H1 (cell line): Measurements from ENCODE around the gene CCR9. TPM values are rescaled to one million over a fixed set of nuclear protein-coding genes. Genes with fewer than 3 reads are reported as not detected.

ENCODE experiments used
- CTCF ChIA-PET: fragments of 300-600 bp; sonication (Branson Sonifier 250); formaldehyde crosslinking; loops from one replicate; lab custom pipeline; 2021; ENCODE audit not compliant: partially characterized antibody; lab: Charles Lee
- POLR2A ChIA-PET: fragments of 300-600 bp; sonication (Branson Sonifier 250); formaldehyde crosslinking; loops from one replicate; lab custom pipeline; 2021; ENCODE audit warnings: inconsistent platforms; ENCODE audit not compliant: partially characterized antibody; lab: Charles Lee
- DNase-seq, 2 experiments: peaks; one replicate each; pipeline versions ENCODE4 v3.0.0 to v3.0.0-alpha.2; 2010 to 2022; ENCODE audit warnings: low spot score in 2 of 2, low read depth in 1 of 2, mixed read lengths in 1 of 2
- FAIRE-seq: peaks from 2 replicates; lab custom pipeline; 2011; peaks lifted over from hg19 to GRCh38; lab: Jason Lieb, UNC
- H2AFZ ChIP-seq: 2 replicates; pipeline ENCODE4 v1.8.1; 2012; ENCODE audit warnings: low read length, inconsistent platforms
- H2AK5ac ChIP-seq: 2 replicates; pipeline ENCODE4 v1.6.1; 2013; ENCODE audit warnings: low read depth, low read length
- H2BK120ac ChIP-seq: replicated peaks from 2 replicates; pipeline ENCODE3; 2013; ENCODE audit warnings: low read depth, low read length, inconsistent platforms
- H2BK12ac ChIP-seq: 2 replicates; pipeline ENCODE4 v1.6.1; 2013; ENCODE audit warnings: low read depth, low read length
- H2BK15ac ChIP-seq: 2 replicates; pipeline ENCODE4 v1.6.1; 2013; ENCODE audit warnings: low read length
- H2BK20ac ChIP-seq: 2 replicates; pipeline ENCODE4 v1.6.1; 2013; ENCODE audit warnings: low read length
- H2BK5ac ChIP-seq: 2 replicates; pipeline ENCODE4 v1.6.1; 2013; ENCODE audit warnings: low read depth, low read length
- H3K14ac ChIP-seq: 2 replicates; pipeline ENCODE4 v1.6.1; 2013; ENCODE audit warnings: inconsistent platforms; ENCODE audit not compliant: insufficient read length
- H3K18ac ChIP-seq: 2 replicates; pipeline ENCODE4 v1.6.1; 2013; ENCODE audit warnings: low read length; ENCODE audit errors: extremely low read depth
- H3K23ac ChIP-seq: 2 replicates; pipeline ENCODE4 v1.6.1; 2013; ENCODE audit warnings: inconsistent platforms; ENCODE audit not compliant: insufficient read length
- H3K23me2 ChIP-seq: 2 replicates; pipeline ENCODE4 v1.6.1; 2013; ENCODE audit warnings: low read depth, low read length
- H3K27ac ChIP-seq: 2 replicates; pipeline ENCODE4 v1.6.1; 2011; ENCODE audit warnings: low read depth, low read length, inconsistent platforms
- H3K27me3 ChIP-seq, 4 experiments: replicated peaks in 1 of 4; 1 replicate in 1 of 4; 2 replicates in 3 of 4; pipeline versions ENCODE4 v1.6.1 to v1.8.1; 2011 to 2013; ENCODE audit warnings: low read length in 3 of 4, mild to moderate bottlenecking in 3 of 4, inconsistent platforms in 2 of 4, mixed read lengths in 2 of 4, moderate library complexity in 1 of 4; ENCODE audit not compliant: control insufficient read depth in 3 of 4, insufficient read depth in 3 of 4; ENCODE audit errors: extremely low read depth in 1 of 4
- H3K36me3 ChIP-seq, 4 experiments: 2 replicates each; pipeline versions ENCODE4 v1.6.1 to v1.8.1; 2011 to 2013; ENCODE audit warnings: mild to moderate bottlenecking in 4 of 4, low read length in 3 of 4, moderate library complexity in 2 of 4, control low read depth in 1 of 4, inconsistent platforms in 1 of 4; ENCODE audit not compliant: insufficient read depth in 4 of 4, control insufficient read depth in 2 of 4
- H3K4ac ChIP-seq: replicated peaks from 2 replicates; pipeline ENCODE3; 2013; ENCODE audit warnings: low read length, low read depth, mixed read lengths, inconsistent platforms; ENCODE audit not compliant: insufficient read length
- H3K4me1 ChIP-seq, 4 experiments: replicated peaks in 1 of 4; 1 replicate in 1 of 4; 2 replicates in 3 of 4; pipeline versions ENCODE4 v1.6.1 to v1.8.1; 2011 to 2013; ENCODE audit warnings: low read length in 3 of 4, inconsistent platforms in 2 of 4, mixed read lengths in 1 of 4; ENCODE audit not compliant: insufficient read depth in 4 of 4, control insufficient read depth in 3 of 4
- H3K4me2 ChIP-seq, 2 experiments: 2 replicates each; pipeline versions ENCODE4 v1.6.1 to v1.8.1; 2011 to 2013; ENCODE audit warnings: low read depth in 2 of 2, low read length in 2 of 2, control low read depth in 1 of 2, inconsistent platforms in 1 of 2, mild to moderate bottlenecking in 1 of 2; ENCODE audit not compliant: insufficient read depth in 1 of 2
- H3K4me3 ChIP-seq, 4 experiments: fragments of 200-600, 300-600 bp in 1 of 4; sonication (generic), shearing (Covaris generic), sonication (Bioruptor Twin) in 1 of 4; 2 replicates each; pipeline versions ENCODE4 v1.5.1 to v1.8.1; 2011 to 2016; ENCODE audit warnings: low read length in 4 of 4, low read depth in 3 of 4, control low read depth in 2 of 4, inconsistent platforms in 2 of 4, mild to moderate bottlenecking in 2 of 4, mixed read lengths in 1 of 4, moderate library complexity in 1 of 4; ENCODE audit not compliant: insufficient read depth in 2 of 4; ENCODE audit errors: extremely low read depth in 1 of 4
- H3K56ac ChIP-seq: replicated peaks from 2 replicates; pipeline ENCODE3; 2013; ENCODE audit warnings: low read depth, mild to moderate bottlenecking, mixed read lengths, low read length, inconsistent platforms; ENCODE audit not compliant: insufficient read length
- H3K79me1 ChIP-seq: 2 replicates; pipeline ENCODE4 v1.6.1; 2013; ENCODE audit warnings: low read depth, low read length, control low read depth
- H3K79me2 ChIP-seq, 2 experiments: 2 replicates each; pipeline versions ENCODE4 v1.6.1 to v1.8.1; 2012 to 2013; ENCODE audit warnings: low read length in 2 of 2, mild to moderate bottlenecking in 2 of 2, inconsistent platforms in 1 of 2; ENCODE audit not compliant: insufficient read depth in 2 of 2, control insufficient read depth in 1 of 2
- H3K9ac ChIP-seq, 4 experiments: replicated peaks in 1 of 4; 1 replicate in 1 of 4; 2 replicates in 3 of 4; pipeline versions ENCODE4 v1.6.1 to v1.8.1; 2011 to 2013; ENCODE audit warnings: low read depth in 3 of 4, low read length in 3 of 4, control low read depth in 2 of 4, mild to moderate bottlenecking in 2 of 4, moderate library complexity in 2 of 4, inconsistent platforms in 1 of 4; ENCODE audit errors: extremely low read depth in 1 of 4
- H3K9me3 ChIP-seq, 2 experiments: 2 replicates each; pipeline versions ENCODE4 v1.6.1 to v1.8.1; 2012 to 2013; ENCODE audit warnings: mild to moderate bottlenecking in 2 of 2, moderate library complexity in 2 of 2, control low read depth in 1 of 2, inconsistent platforms in 1 of 2, low read depth in 1 of 2, low read length in 1 of 2, mixed read lengths in 1 of 2; ENCODE audit not compliant: insufficient read depth in 2 of 2
- H4K20me1 ChIP-seq, 2 experiments: replicated peaks in 1 of 2; 2 replicates each; pipeline versions ENCODE3 to v1.8.1; 2011 to 2013; ENCODE audit warnings: inconsistent platforms in 2 of 2, low read length in 2 of 2, mild to moderate bottlenecking in 1 of 2; ENCODE audit not compliant: insufficient read depth in 2 of 2, control insufficient read depth in 1 of 2
- H4K5ac ChIP-seq: 2 replicates; pipeline ENCODE4 v1.6.1; 2013; ENCODE audit warnings: low read length, low read depth, mixed read lengths, inconsistent platforms; ENCODE audit not compliant: insufficient read length
- H4K8ac ChIP-seq: 2 replicates; pipeline ENCODE4 v1.8.0; 2013; ENCODE audit warnings: mild to moderate bottlenecking, moderate library complexity, low read length, inconsistent platforms; ENCODE audit not compliant: insufficient read depth; ENCODE audit errors: extremely low read depth
- H4K91ac ChIP-seq: replicated peaks from 2 replicates; pipeline ENCODE3; 2013; ENCODE audit warnings: low read length, mixed read lengths, inconsistent platforms; ENCODE audit not compliant: insufficient read length
- CHD2 ChIP-seq: IDR thresholded peaks from 2 replicates; pipeline ENCODE4 v1.6.1; 2012; ENCODE audit warnings: low read length, improper control_type of control experiment
- CTCF ChIP-seq, 3 experiments: IDR thresholded peaks; 1 replicate in 2 of 3; 2 replicates in 1 of 3; pipeline versions ENCODE4 v1.5.1 to v1.6.1; 2011; ENCODE audit warnings: low read length in 3 of 3, mild to moderate bottlenecking in 3 of 3, inconsistent platforms in 2 of 3, low read depth in 1 of 3, moderate library complexity in 1 of 3; ENCODE audit not compliant: insufficient read depth in 1 of 3; ENCODE audit errors: control extremely low read depth in 1 of 3
- EZH2 ChIP-seq: fragments of 200-600 bp; sonication (generic); IDR thresholded peaks from 2 replicates; pipeline ENCODE4 v1.7.1; 2012; ENCODE audit warnings: low read depth, mild to moderate bottlenecking, moderate library complexity, low read length, inconsistent platforms; ENCODE audit not compliant: severe bottlenecking
- HDAC2 ChIP-seq, 2 experiments: fragments of 300-600 bp in 1 of 2; sonication (generic) in 1 of 2; IDR thresholded peaks; 2 replicates each; pipeline ENCODE4 v1.6.1; 2011 to 2012; ENCODE audit warnings: low read depth in 2 of 2, low read length in 2 of 2, mild to moderate bottlenecking in 2 of 2, moderate library complexity in 2 of 2, borderline replicate concordance in 1 of 2, inconsistent platforms in 1 of 2
- KDM4A ChIP-seq: IDR thresholded peaks from one replicate; pipeline ENCODE4 v1.7.1; 2012; ENCODE audit warnings: low read depth, mild to moderate bottlenecking, moderate library complexity, low read length, inconsistent platforms; ENCODE audit not compliant: severe bottlenecking
- KDM5A ChIP-seq: fragments of 200-600 bp; IDR thresholded peaks from 2 replicates; pipeline ENCODE4 v1.7.1; 2012; ENCODE audit warnings: mild to moderate bottlenecking, low read length, inconsistent platforms, mixed read lengths
- WGBS, 2 experiments: shearing (Covaris generic) in 1 of 2; methylation state at CpG; one replicate each; pipeline versions ENCODE4 v1.1.6 to v1.1.7; 2013 to 2015; ENCODE audit warnings: low lambda C conversion rate in 2 of 2, mixed read lengths in 2 of 2, inconsistent platforms in 1 of 2, low coverage in 1 of 2, missing lambda C conversion rate in 1 of 2; ENCODE audit not compliant: insufficient replicate concordance in 2 of 2, insufficient coverage in 1 of 2, insufficient read length in 1 of 2; ENCODE audit errors: extremely low coverage in 1 of 2, missing lambda C conversion rate in 1 of 2; 5-methylcytosine and 5-hydroxymethylcytosine counted together
- polyA plus RNA-seq, 7 experiments: library from polyadenylated mRNA; depleted of rRNA in 3 of 7; stranded (reverse) in 5 of 7; unstranded in 2 of 7; fragments of >200 nt in 5 of 7; fragments of 200-250 nt in 2 of 7; gene quantifications; 1 replicate in 5 of 7; 2 replicates in 1 of 7; 4 replicates in 1 of 7; pipeline versions ENCODE4 v1.2.1 to v1.2.3, GENCODE V29; 2011 to 2013; ENCODE audit warnings: missing spikeins in 2 of 7, mixed read lengths in 2 of 7
- total RNA-seq: library from RNA; stranded (reverse); fragmentation: NEBNext Ultra II Directional; extraction: Animal tissue kit (Norgen Biotek cat#: 25700); gene quantifications from 2 replicates; pipeline ENCODE4 v1.2.1, GENCODE V29; 2021

The CCR9 gene
- total and polyA plus RNA-seq, 2 of the 8 experiments (the other 6 are each of a cell fraction or from before 2014, with no cell fraction given), result not detected

DNA sequence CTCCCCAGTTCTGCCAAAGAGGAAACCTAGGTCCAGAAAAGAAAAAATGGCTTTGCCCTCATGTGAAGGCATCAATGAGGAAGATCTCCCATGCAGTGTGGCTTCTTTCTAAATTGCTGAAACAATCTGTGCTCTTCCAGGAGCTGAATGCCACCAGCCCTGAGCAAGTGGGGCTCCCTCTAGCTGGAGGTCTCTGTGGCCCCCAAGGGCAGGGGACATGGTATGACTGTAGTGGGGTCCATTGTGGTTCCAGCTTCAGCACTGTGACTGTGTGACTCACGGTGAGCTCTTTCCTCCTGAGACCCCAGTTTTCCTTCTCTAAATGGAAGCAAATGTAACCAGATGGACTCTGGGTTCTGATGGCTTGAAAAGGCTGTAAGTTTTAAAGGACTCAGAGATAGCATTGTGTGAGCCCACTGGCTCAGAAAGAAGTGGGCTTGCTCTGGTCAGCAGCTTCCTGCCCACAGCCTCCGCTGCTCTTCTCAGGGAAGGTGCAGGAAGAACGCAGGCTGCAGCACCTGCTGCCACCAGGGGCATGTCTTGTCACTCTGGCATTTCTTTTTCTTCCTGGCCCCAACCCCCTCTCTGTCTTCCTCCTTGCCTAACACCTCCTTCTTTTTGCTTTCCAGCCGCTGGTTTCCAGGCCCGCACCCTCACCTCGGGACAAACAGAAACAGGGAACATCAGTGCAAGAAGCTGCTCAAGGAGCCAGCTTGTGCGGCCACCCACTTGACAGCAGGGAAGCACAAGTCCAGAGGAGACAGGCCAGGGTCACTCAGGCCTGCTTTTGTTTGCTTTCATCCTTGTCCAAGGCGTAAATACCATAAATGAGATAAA is 51.1 kb downstream of the CCR9 start:
- H2BK15ac ChIP-seq, result no peak overlapping the region
- H3K9ac ChIP-seq, result no peak overlapping the region
- no peak overlapping the region for H2BK120ac ChIP-seq
- H2BK12ac ChIP-seq, result no peak overlapping the region
- H3K56ac ChIP-seq, result no peak overlapping the region
- H2BK20ac ChIP-seq, result no peak overlapping the region
- no peak overlapping the region for H4K91ac ChIP-seq
- peaks cover 0 to 2% (median under 1%) of the 10 kb centered on the region in 4 experiments; a peak in 2 of 7 replicates for H3K4me1 ChIP-seq
- peaks cover 0 to 2% of the 10 kb centered on the region in 2 experiments for H4K20me1 ChIP-seq
- DNase-seq (no peak), FAIRE-seq (no peak)
- no peak overlapping the region for H4K8ac ChIP-seq
- TF ChIP-seq CTCF (IDR thresholded peaks at IDR 0.05; ENCODE audit: control extremely low read depth in 1 of 3, insufficient read depth in 1 of 3, low read depth in 1 of 3, low read length in 3 of 3) (peak in 2 of 3 experiments; percentile 6 to 10; a peak in 2 of 4 replicates), KDM5A (no peak), EZH2 (no peak), CHD2 (no peak), KDM4A (no peak), HDAC2 (IDR thresholded peaks at IDR 0.05; ENCODE audit: borderline replicate concordance in 1 of 2, low read depth in 2 of 2, low read length in 2 of 2) (no peak)
- H3K14ac ChIP-seq, result no peak overlapping the region
- H3K27me3 ChIP-seq, result no peaks in the 10 kb centered on the region
- H3K4ac ChIP-seq, result no peak overlapping the region
- H2BK5ac ChIP-seq, result no peak overlapping the region
- H2AK5ac ChIP-seq, result no peak overlapping the region
- WGBS, 2 experiments, result 94% methylated on average over 8 of the region's 8 CpGs; no CpG with 5 or more reads in 1 of the 2 experiments
- no peaks in the 10 kb centered on the region for H3K79me1 ChIP-seq
- POLR2A ChIA-PET, result no interaction called here
- no peak overlapping the region for H3K23ac ChIP-seq
- peaks cover 0 to 19% (median 4%) of the 10 kb centered on the region in 4 experiments; a peak in 6 of 8 replicates for H3K36me3 ChIP-seq
- CTCF ChIA-PET, result interaction anchor here (0.9 to 7.8 kb wide), 12 partner anchors 7 to 270 kb away, joined by 3 to 54 read pairs (median 4); no protein-coding TSS in a partner anchor
- no peak overlapping the region for H3K4me2 ChIP-seq
- no peaks in the 10 kb centered on the region for H3K9me3 ChIP-seq
- no peak overlapping the region for H4K5ac ChIP-seq
- H3K18ac ChIP-seq, result no peak overlapping the region
- H3K27ac ChIP-seq, result no peak overlapping the region
- no peaks in the 10 kb centered on the region for H3K23me2 ChIP-seq
- no peaks in the 10 kb centered on the region for H3K79me2 ChIP-seq
- H2AFZ ChIP-seq, result no peak overlapping the region
- no peak overlapping the region for H3K4me3 ChIP-seq
